ENCODE measurements around the gene KRTAP4-6. TPM values are rescaled to one million over a fixed set of nuclear protein-coding genes. Genes with fewer than 3 reads are reported as not detected.
"Not testable (repeated sequence)": the region's sequence is repeated elsewhere in the genome, so short reads cannot be mapped to it uniquely, and the experiment has no call there.

The KRTAP4-6 gene
- total RNA-seq, 1 donor from 2014 or later: not detected

DNA sequence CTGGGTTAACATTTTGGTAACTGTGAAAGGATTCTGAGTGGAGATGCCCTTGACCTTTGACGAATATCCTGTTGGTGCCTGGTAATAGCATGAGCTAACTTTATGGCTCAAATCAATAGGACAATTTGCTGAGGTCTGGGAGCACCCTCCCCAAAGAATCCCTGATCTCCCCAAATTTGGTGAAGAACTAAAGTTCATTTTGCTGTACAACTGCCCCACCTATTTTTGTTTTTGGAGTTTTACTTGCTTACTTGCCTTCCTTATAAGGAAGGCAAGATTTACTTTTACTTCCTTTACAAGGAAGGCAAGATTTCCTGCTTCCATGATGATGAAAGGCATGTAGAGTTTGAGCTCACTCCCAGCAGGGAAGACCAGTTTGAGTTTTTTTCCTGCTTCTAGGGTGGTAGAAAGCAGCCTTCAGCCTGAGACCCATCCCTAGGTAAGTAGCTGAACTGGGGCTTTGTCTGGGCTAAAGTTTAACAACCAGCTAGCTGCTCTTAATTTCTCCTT lies 32.3 kb downstream of the KRTAP4-6 start:
- intact Hi-C loops (cut with micrococcal nuclease): no loop called here

DNA sequence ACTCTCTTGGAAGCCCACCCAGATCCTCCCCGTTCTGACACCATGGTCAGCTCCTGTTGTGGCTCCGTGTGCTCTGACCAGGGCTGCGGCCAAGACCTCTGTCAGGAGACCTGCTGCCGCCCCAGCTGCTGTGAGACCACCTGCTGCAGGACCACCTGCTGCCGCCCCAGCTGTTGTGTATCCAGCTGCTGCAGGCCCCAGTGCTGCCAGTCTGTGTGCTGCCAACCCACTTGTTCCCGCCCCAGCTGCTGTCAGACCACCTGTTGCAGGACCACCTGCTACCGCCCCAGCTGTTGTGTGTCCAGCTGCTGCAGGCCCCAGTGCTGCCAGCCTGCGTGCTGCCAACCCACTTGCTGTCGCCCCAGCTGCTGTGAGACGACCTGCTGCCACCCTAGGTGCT lies 35.0 kb downstream of the KRTAP4-6 start, which contains the start of gene KRTAP4-9:
Gene KRTAP4-9, plus strand, starts transcription at position 43 of the 400 bp plus-strand sequence. Its CDS starts 0 bp downstream, at position 43.
- intact Hi-C loops (cut with micrococcal nuclease): not testable (repeated sequence)

DNA sequence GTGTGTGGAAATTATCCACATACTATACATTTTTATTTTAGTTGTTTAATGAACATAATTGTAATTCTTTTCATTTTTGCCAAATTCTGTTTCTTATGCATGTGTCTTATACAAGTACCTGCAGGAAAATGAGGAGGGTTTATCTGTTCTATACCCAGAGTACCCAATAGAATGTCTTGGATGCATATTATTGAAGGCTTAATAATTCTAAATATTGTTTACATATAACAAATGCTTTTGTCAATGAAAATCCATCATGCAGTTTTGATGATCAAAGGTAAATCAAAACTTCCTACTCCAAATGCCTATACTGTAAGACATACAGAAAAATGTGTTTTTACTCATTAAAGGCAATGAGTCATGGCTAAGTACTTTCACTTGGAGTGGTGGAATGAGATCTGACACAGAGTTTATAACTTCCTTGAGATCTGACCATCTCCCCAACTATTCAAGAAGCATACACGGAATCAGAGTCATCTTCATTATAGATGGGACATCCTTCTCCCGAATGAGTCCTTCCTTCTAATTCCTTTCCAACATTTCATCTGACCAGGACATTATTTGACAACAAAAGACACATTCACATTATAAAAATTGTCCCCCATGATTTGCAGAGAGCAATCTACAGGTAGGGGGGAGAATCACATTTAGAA lies 35.8 kb downstream of the KRTAP4-6 start:
- intact Hi-C loops (cut with micrococcal nuclease): not testable (repeated sequence)

DNA sequence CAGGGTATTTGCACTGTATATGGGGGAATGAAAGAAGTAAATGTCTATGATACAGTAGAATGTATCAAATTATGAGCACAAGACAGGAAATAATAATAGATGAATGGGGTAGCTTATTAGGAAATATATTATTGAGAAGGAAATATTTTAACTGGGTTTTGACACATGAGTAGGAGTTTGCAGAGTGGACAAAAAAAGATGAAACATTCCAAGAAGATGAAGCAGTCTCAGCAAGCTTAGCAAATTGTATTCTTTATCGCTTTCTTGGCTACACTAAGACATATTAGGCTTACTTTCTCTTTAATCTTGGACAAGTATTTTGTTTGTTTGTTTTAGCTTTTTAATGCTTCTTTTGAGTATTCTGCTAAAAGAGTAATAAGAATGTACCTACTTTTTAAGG lies 36.4 kb downstream of the KRTAP4-6 start:
- intact Hi-C loops (cut with micrococcal nuclease): no loop called here

DNA sequence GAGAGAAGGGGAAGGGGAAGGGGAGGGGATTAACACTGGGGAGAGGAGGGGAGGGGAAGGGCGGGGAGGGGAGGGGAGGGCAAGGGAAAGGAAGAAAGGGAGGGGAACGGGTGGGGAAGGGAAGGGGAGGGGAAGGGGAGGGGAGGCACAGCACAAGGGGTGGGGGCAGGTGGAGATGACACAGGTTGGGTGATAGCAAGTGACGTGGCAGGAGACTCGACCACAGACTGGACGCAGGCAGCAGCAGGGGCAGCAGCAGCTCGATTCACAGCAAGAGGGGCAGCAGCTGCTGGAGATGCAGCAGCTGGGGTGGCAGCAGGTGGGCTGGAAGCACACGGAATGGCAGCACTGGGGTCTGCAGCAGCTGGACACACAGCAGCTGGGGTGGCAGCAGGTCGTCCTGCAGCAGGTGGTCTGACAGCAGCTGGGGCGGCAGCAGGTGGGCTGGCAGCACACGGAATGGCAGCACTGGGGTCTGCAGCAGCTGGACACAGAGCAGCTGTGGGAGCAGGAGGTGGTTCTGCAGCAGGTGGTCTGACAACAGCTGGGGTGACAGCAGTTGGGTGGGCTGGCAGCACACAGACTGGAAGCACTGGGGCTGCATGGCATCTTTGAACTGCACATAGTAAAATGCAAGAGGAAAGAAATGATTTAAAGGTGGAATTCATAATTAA lies 38.6 kb downstream of the KRTAP4-6 start, which contains the start of gene KRTAP4-16:
Gene KRTAP4-16, minus strand, starts transcription at position 624 of the 674 bp plus-strand sequence. Its CDS starts 0 bp downstream, at position 624.
- intact Hi-C loops (cut with micrococcal nuclease): no loop called here

DNA sequence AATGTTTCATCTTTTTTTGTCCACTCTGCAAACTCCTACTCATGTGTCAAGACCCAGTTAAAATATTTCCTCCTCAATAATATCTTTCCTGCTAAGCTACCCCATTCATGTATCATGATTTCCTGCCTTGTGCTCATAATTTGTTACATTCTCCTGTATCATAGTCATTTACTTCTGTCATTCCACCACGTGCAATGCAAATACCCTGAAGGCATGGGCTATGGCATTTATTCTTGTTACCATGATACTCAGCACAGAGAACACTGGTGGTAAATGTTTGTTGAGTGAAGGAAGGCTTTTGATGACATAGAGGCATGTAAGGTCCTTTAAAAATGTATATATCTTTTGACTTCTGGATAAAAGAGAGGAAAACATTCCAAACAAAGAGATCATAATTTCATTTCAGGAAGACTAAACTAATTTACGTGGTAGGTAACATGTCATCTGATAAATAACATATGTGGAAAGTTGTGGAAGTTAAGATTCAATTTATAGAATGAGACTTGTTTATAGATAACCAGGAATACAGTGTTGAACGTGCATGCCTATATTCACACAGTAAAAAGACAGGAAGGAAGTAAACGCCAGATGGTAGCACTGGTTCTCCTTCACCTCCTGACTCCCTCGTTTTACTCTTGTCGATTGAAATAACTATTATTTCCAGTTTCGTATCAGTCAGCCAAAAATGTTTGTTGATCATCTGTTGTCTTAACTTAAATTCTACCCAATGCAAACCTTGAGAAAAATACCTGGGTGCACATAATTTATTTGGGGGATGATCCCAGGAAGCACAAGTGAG lies 40.5 kb downstream of the KRTAP4-6 start:
- intact Hi-C loops (cut with micrococcal nuclease): not testable (repeated sequence)

DNA sequence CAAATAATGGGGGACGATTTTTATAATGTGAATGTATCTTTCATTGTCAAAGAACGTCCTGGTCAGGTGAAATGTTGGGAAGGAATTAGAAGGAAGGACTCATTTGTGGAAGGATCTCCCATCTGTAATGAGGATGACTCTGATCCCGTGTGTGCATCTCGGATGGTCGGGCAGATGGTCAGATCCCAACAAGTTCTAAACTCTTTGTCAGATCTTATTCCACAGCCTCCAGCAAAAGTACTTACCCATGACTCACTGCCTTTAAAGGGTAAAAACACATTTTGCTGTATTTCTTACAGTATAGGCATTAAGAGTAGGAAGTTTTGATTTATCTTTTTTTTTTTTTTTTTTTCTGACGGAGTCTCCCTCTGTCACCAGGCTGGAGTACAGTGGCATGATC lies 41.9 kb downstream of the KRTAP4-6 start:
- intact Hi-C loops (cut with micrococcal nuclease): no loop called here

DNA sequence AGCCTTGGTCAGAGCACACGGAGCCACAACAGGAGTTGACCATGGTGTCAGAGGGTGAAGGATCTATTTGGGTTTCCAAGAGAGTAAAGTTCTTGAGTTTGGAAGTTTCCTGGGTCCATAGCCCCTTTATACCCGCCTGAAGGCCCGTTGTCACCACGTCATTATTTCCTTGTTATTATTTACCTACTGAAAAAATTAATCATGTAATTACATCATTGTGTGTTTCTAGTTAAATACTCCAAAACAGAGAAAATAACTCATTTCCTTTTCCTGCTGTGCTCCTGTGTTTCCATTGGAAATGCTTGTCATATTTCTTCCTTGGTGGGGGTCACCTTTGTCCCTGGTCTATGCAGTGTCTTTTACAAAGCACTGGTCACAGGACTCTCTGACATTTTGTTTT lies 42.3 kb downstream of the KRTAP4-6 start, which contains the start of gene KRTAP4-8:
Gene KRTAP4-8, minus strand, starts transcription at position 101 of the 400 bp plus-strand sequence. Its CDS starts 58 bp downstream, at position 43.
- intact Hi-C loops (cut with micrococcal nuclease): no loop called here

DNA sequence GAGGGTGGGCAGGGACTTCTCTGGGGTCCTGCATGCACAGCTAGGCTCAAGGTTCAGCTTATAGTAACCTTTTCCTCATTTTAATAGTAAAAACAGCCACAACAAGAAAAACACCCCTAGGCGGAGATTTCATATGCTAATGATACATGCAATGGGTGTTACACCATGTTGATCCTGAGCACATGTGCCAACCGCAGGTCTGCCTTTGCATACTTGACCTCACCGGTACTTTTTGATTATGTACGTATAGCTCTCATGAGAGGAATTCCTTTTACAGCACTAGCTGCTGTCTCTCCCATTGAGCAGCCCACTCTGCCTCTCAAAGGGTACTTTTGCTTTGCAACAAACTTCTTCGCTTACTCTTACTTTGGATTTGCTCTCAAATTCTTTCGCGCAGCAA lies 44.3 kb downstream of the KRTAP4-6 start:
- intact Hi-C loops (cut with micrococcal nuclease): no loop called here

Other genes starting within 250 kb of the KRTAP4-6 start
- not detected in 2 replicates for gene KRT23, start 202.9 kb downstream of the KRTAP4-6 start, total RNA-seq
- gene KRT39, start 173.6 kb downstream of the KRTAP4-6 start, total RNA-seq: not detected in 2 replicates
- gene KRT40, start 156.2 kb downstream of the KRTAP4-6 start, total RNA-seq: not detected in 2 replicates
- not detected in 2 replicates for gene KRTAP3-3, start 146.4 kb downstream of the KRTAP4-6 start, total RNA-seq
- gene KRTAP3-2, start 140.6 kb downstream of the KRTAP4-6 start, total RNA-seq: not detected in 2 replicates
- gene KRTAP3-1, start 131.4 kb downstream of the KRTAP4-6 start, total RNA-seq: not detected in 2 replicates
- gene KRTAP1-5, start 113.3 kb downstream of the KRTAP4-6 start, total RNA-seq: not detected in 2 replicates
- gene KRTAP1-4, start 110.3 kb downstream of the KRTAP4-6 start, total RNA-seq: not detected in 2 replicates
- not detected in 2 replicates for gene KRTAP1-3, start 105.7 kb downstream of the KRTAP4-6 start, total RNA-seq
- gene KRTAP1-1, start 99.1 kb downstream of the KRTAP4-6 start, total RNA-seq: not detected in 2 replicates
- not detected in 2 replicates for gene KRTAP2-1, start 93.2 kb downstream of the KRTAP4-6 start, total RNA-seq
- gene KRTAP2-2, start 85.3 kb downstream of the KRTAP4-6 start, total RNA-seq: not detected in 2 replicates
- gene KRTAP2-3, start 80.4 kb downstream of the KRTAP4-6 start, total RNA-seq: not detected in 2 replicates
- not detected in 2 replicates for gene KRTAP2-4, start 74.7 kb downstream of the KRTAP4-6 start, total RNA-seq
- not detected in 2 replicates for gene KRTAP4-7, start 56.4 kb downstream of the KRTAP4-6 start, total RNA-seq
- gene KRTAP4-8, start 42.4 kb downstream of the KRTAP4-6 start, total RNA-seq: not detected in 2 replicates
- gene KRTAP4-16, start 38.3 kb downstream of the KRTAP4-6 start, total RNA-seq: not detected in 2 replicates
- not detected in 2 replicates for gene KRTAP4-9, start 35.2 kb downstream of the KRTAP4-6 start, total RNA-seq
- gene KRTAP4-11, start 22.2 kb downstream of the KRTAP4-6 start, total RNA-seq: not detected in 2 replicates
- not detected in 2 replicates for gene KRTAP4-12, start 16.4 kb downstream of the KRTAP4-6 start, total RNA-seq
- gene KRTAP4-5, start 9.3 kb upstream of the KRTAP4-6 start, total RNA-seq: not detected in 2 replicates
- gene KRTAP4-4, start 20.2 kb upstream of the KRTAP4-6 start, total RNA-seq: not detected in 2 replicates
- not detected in 2 replicates for gene KRTAP4-3, start 27.7 kb upstream of the KRTAP4-6 start, total RNA-seq
- gene KRTAP4-2, start 37.7 kb upstream of the KRTAP4-6 start, total RNA-seq: not detected in 2 replicates
- gene KRTAP4-1, start 44.4 kb upstream of the KRTAP4-6 start, total RNA-seq: not detected in 2 replicates
- gene KRTAP9-1, start 49.3 kb upstream of the KRTAP4-6 start, total RNA-seq: not detected in 2 replicates
- not detected in 2 replicates for gene KRTAP9-2, start 86.1 kb upstream of the KRTAP4-6 start, total RNA-seq
- not detected in 2 replicates for gene KRTAP9-3, start 91.9 kb upstream of the KRTAP4-6 start, total RNA-seq
- not detected in 2 replicates for gene KRTAP9-8, start 97.5 kb upstream of the KRTAP4-6 start, total RNA-seq
- not detected in 2 replicates for gene KRTAP9-4, start 109.1 kb upstream of the KRTAP4-6 start, total RNA-seq
- not detected in 2 replicates for gene KRTAP9-9, start 114.8 kb upstream of the KRTAP4-6 start, total RNA-seq
- not detected in 2 replicates for gene KRTAP9-6, start 124.8 kb upstream of the KRTAP4-6 start, total RNA-seq
- not detected in 2 replicates for gene KRTAP9-7, start 135.2 kb upstream of the KRTAP4-6 start, total RNA-seq
- not detected in 2 replicates for gene KRTAP29-1, start 162.3 kb upstream of the KRTAP4-6 start, total RNA-seq
- not detected in 2 replicates for gene KRTAP16-1, start 168.8 kb upstream of the KRTAP4-6 start, total RNA-seq
- gene KRTAP17-1, start 175.2 kb upstream of the KRTAP4-6 start, total RNA-seq: not detected in 2 replicates
- not detected in 2 replicates for gene KRT33A, start 210.3 kb upstream of the KRTAP4-6 start, total RNA-seq
- gene KRT33B, start 229.3 kb upstream of the KRTAP4-6 start, total RNA-seq: not detected in 2 replicates
- gene KRT34, start 241.8 kb upstream of the KRTAP4-6 start, total RNA-seq: not detected in 2 replicates

Measured in T-helper 1 cell treated with Interleukin-12 subunit alpha and Interleukin-12 subunit beta and Interleukin-4 antibody, amounts not matched to agents 30 ng/mL and 1 ng/mL, for 36 hours (primary cell).